GM20431 (cell line): ENCODE results near the gene EP300.

Source experiments
- in situ Hi-C: fragments of 300-500 bp; cut with MseI, MboI; formaldehyde crosslinking; loops from one replicate; pipeline ENCODE4 v1.15.0; 2020; ENCODE audit warnings: low sequenced_read_pairs; ENCODE audit not compliant: unreplicated experiment

EP300 gene

GRCh38 chr22:41201141-41201540 lies 108.7 kb downstream of the EP300 start:
- in situ Hi-C loops, result no loop called here

- in situ Hi-C loops, result no loop called here
Observed at GRCh38 chr22:41203118-41203517, 110.7 kb downstream of the EP300 start.

- in situ Hi-C loops, result no loop called here
Observed at GRCh38 chr22:41204066-41204465, 111.7 kb downstream of the EP300 start.

- in situ Hi-C loops, result no loop called here
Observed at GRCh38 chr22:41204992-41205900, 112.9 kb downstream of the EP300 start, which contains the start of gene L3MBTL2. TSS of gene L3MBTL2 (plus strand) at chr22:41205312. CDS start at chr22:41205363, 51 bp downstream.

- in situ Hi-C loops, result no loop called here
Observed at GRCh38 chr22:41206719-41207118, 114.3 kb downstream of the EP300 start.

- in situ Hi-C loops, result no loop called here
Observed at GRCh38 chr22:41215409-41215808, 123.0 kb downstream of the EP300 start.

GRCh38 chr22:41215926-41216325 lies 123.5 kb downstream of the EP300 start:
- in situ Hi-C loops, result no loop called here

- in situ Hi-C loops, result no loop called here
Observed at GRCh38 chr22:41216984-41217383, 124.6 kb downstream of the EP300 start.

GRCh38 chr22:41217553-41218157 lies 125.3 kb downstream of the EP300 start:
- in situ Hi-C loops, result no loop called here

- in situ Hi-C loops, result no loop called here
Observed at GRCh38 chr22:41222846-41223507, 130.6 kb downstream of the EP300 start.

GRCh38 chr22:41223535-41223934 lies 131.1 kb downstream of the EP300 start:
- in situ Hi-C loops, result no loop called here

- in situ Hi-C loops, result no loop called here
Observed at GRCh38 chr22:41226723-41227655, 134.6 kb downstream of the EP300 start.

- in situ Hi-C loops, result no loop called here
Observed at GRCh38 chr22:41229215-41229614, 136.8 kb downstream of the EP300 start.
